HL-60 (cell line): ENCODE data around the gene TEC.

Experiments
- DNase-seq, 2 experiments: peaks; one replicate each; pipeline ENCODE4 v3.0.0-alpha.2; 2010 to 2020; ENCODE audit warnings: low read depth in 1 of 2, low spot score in 1 of 2
- H3K27ac ChIP-seq: fragments of 250-450 bp; sonication (Bioruptor Pico); replicated peaks from 2 replicates; pipeline ENCODE4 v1.5.1; 2020; ENCODE audit warnings: mild to moderate bottlenecking, moderate library complexity
- H3K27me3 ChIP-seq: fragments of 250-450 bp; sonication (Bioruptor Pico); 2 replicates; pipeline ENCODE4 v1.5.1; 2021; ENCODE audit warnings: mild to moderate bottlenecking, moderate library complexity; ENCODE audit not compliant: insufficient read depth, poor library complexity, severe bottlenecking
- H3K4me3 ChIP-seq: replicated peaks from 2 replicates; pipeline ENCODE4 v1.5.1; 2011; ENCODE audit warnings: mild to moderate bottlenecking, control low read depth, low read length; ENCODE audit not compliant: insufficient read depth
- GABPA ChIP-seq: IDR thresholded peaks from 2 replicates; pipeline ENCODE4 v1.6.1; 2012; ENCODE audit warnings: low read depth
- POLR2AphosphoS5 ChIP-seq: IDR thresholded peaks from 2 replicates; pipeline ENCODE4 v1.6.1; 2012; ENCODE audit warnings: low read depth
- SPI1 ChIP-seq: IDR thresholded peaks from 2 replicates; pipeline ENCODE4 v1.6.1; 2012; ENCODE audit warnings: low read depth, mild to moderate bottlenecking, borderline replicate concordance
- TF ChIP-seq, protein P1 (sequence below): IDR thresholded peaks from 2 replicates; pipeline ENCODE4 v1.6.1; 2012; ENCODE audit warnings: low read depth; ENCODE audit not compliant: insufficient replicate concordance
- TF ChIP-seq, protein P2 (sequence below): IDR thresholded peaks from one replicate; pipeline ENCODE4 v1.5.1; 2011; ENCODE audit warnings: low read length, control low read depth, inconsistent platforms; ENCODE audit not compliant: insufficient read depth

The TEC gene

GRCh38 chr4:48250980-48251379, 18.7 kb downstream of the TEC start:
- H3K27ac ChIP-seq: no peak overlapping the region
- TF ChIP-seq GABPA: no peak
- TF ChIP-seq, protein P1, sequence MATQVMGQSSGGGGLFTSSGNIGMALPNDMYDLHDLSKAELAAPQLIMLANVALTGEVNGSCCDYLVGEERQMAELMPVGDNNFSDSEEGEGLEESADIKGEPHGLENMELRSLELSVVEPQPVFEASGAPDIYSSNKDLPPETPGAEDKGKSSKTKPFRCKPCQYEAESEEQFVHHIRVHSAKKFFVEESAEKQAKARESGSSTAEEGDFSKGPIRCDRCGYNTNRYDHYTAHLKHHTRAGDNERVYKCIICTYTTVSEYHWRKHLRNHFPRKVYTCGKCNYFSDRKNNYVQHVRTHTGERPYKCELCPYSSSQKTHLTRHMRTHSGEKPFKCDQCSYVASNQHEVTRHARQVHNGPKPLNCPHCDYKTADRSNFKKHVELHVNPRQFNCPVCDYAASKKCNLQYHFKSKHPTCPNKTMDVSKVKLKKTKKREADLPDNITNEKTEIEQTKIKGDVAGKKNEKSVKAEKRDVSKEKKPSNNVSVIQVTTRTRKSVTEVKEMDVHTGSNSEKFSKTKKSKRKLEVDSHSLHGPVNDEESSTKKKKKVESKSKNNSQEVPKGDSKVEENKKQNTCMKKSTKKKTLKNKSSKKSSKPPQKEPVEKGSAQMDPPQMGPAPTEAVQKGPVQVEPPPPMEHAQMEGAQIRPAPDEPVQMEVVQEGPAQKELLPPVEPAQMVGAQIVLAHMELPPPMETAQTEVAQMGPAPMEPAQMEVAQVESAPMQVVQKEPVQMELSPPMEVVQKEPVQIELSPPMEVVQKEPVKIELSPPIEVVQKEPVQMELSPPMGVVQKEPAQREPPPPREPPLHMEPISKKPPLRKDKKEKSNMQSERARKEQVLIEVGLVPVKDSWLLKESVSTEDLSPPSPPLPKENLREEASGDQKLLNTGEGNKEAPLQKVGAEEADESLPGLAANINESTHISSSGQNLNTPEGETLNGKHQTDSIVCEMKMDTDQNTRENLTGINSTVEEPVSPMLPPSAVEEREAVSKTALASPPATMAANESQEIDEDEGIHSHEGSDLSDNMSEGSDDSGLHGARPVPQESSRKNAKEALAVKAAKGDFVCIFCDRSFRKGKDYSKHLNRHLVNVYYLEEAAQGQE: no peak
- TF ChIP-seq, protein P2, sequence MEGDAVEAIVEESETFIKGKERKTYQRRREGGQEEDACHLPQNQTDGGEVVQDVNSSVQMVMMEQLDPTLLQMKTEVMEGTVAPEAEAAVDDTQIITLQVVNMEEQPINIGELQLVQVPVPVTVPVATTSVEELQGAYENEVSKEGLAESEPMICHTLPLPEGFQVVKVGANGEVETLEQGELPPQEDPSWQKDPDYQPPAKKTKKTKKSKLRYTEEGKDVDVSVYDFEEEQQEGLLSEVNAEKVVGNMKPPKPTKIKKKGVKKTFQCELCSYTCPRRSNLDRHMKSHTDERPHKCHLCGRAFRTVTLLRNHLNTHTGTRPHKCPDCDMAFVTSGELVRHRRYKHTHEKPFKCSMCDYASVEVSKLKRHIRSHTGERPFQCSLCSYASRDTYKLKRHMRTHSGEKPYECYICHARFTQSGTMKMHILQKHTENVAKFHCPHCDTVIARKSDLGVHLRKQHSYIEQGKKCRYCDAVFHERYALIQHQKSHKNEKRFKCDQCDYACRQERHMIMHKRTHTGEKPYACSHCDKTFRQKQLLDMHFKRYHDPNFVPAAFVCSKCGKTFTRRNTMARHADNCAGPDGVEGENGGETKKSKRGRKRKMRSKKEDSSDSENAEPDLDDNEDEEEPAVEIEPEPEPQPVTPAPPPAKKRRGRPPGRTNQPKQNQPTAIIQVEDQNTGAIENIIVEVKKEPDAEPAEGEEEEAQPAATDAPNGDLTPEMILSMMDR: no peak
- no peak for DNase-seq
- H3K27me3 ChIP-seq: no peaks in the 10 kb centered on the region
- H3K4me3 ChIP-seq: no peak overlapping the region

DNA sequence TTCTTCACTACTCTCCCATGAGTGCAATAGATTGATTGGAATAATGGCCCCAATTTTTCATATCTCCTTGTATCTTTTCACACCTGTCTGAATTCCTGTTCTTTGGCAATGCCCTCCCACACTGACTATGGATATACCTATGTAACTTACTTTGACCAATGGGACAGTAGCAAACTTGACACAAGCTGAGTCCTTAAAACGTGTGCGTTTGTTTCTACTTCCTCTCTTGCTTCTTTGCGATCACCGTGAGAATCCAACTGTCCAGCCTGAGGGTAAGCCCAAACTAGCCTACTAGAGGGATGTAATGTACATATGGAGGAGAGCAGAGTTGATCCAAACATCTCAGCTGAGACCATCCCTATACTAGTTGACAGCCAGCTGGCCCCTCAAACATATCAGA, 19.3 kb downstream of the TEC start:
- Histone ChIP-seq H3K27me3 (no peaks in the 10 kb centered on the region), H3K4me3 (no peak overlapping the region), H3K27ac (no peak overlapping the region)
- no peak for DNase-seq
- TF ChIP-seq, protein P2: no peak

DNA sequence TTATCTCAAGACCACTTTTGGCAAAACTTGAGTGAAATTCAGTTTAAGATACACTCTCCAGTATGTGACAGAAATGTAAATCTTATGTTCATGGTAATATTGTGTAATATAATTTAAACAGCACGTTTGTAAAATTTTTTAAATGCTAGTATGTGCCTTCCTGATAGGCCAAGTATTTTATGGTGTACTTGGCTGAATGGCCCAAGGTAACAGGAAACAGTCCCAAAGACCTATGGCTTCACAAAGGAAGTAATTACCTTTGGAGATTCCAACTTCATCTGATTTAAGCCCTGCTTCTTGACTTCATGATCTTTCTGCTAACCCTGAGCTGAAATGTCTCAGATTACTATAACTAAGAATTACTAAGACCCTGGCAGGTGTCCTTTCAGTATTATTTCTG, 20.3 kb downstream of the TEC start:
- no peak for DNase-seq
- no peak for TF ChIP-seq GABPA
- TF ChIP-seq, protein P1: no peak
- Histone ChIP-seq H3K4me3 (no peak overlapping the region), H3K27me3 (no peaks in the 10 kb centered on the region), H3K27ac (no peak overlapping the region)

DNA sequence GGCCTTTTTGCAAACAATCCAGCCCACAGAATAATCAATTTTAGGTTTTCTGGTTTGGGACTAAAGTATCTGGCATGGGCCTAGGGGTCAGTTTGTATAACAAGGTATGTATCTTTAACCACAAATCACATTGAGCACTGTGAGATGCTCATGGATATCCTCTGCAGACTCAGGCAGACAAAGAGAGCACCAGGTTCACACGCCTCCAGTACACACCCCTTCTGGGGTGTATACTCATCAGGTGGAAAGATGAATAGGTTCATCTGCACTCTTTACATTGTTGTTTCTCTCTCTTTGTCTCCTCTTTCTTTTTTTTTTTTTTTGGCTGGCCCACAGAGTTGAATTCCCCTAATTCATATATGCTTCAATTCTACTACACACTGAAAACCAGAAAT, 21.1 kb downstream of the TEC start:
- no peak for DNase-seq
- no peak overlapping the region for H3K4me3 ChIP-seq
- H3K27ac ChIP-seq: no peak overlapping the region
- TF ChIP-seq, protein P1: no peak
- no peak for TF ChIP-seq POLR2AphosphoS5
- TF ChIP-seq GABPA: no peak
- TF ChIP-seq, protein P2: no peak
- no peak for TF ChIP-seq SPI1
- no peaks in the 10 kb centered on the region for H3K27me3 ChIP-seq
